Lower lobe of right lung (tissue), 2 donors: ENCODE results near the gene FNDC11. TPM values are rescaled to one million over a fixed set of nuclear protein-coding genes. Genes with fewer than 3 reads are reported as not detected.
"Not testable (repeated sequence)": the region's sequence is repeated elsewhere in the genome, so short reads cannot be mapped to it uniquely, and the experiment has no call there.

Experiments used
- ATAC-seq, 2 donors: fragments of 200-7000 bp; cut with Tn5 transposase; one replicate each; pipeline ENCODE4 v1.9.1; 2020 to 2022; ENCODE audit warnings: mild to moderate bottlenecking in 2 of 2, moderate library complexity in 2 of 2
- DNase-seq: peaks from one replicate; pipeline ENCODE4 v3.0.0-alpha.2; 2020
- H3K27ac ChIP-seq: fragments of 200-600 bp; one replicate; pipeline ENCODE4 v1.8.0; 2022
- H3K27me3 ChIP-seq: fragments of 200-600 bp; one replicate; pipeline ENCODE4 v1.8.0; 2022; ENCODE audit warnings: low read depth
- H3K36me3 ChIP-seq: fragments of 200-600 bp; one replicate; pipeline ENCODE4 v1.8.0; 2022; ENCODE audit warnings: mild to moderate bottlenecking
- H3K4me1 ChIP-seq: fragments of 200-600 bp; one replicate; pipeline ENCODE4 v1.8.0; 2022
- H3K4me3 ChIP-seq: fragments of 200-600 bp; one replicate; pipeline ENCODE4 v1.8.0; 2022; ENCODE audit warnings: mild to moderate bottlenecking
- H3K9me3 ChIP-seq: fragments of 200-600 bp; one replicate; pipeline ENCODE4 v1.8.0; 2022
- intact Hi-C: fragments of 100-400 bp; cut with DNase I; formaldehyde crosslinking; loops from one replicate; pipeline ENCODE4 v1.11.0; 2022
- total RNA-seq: library from RNA; stranded (reverse); fragmentation: NEBNext Ultra II Directional; extraction: Animal tissue kit (Norgen Biotek cat#: 25700); gene quantifications from one replicate; pipeline ENCODE4 v1.2.1, GENCODE V29; 2021
- TF ChIP-seq, protein P1 (sequence below): fragments of 200-600 bp; IDR thresholded peaks from one replicate; pipeline ENCODE4 v1.8.0; 2022; ENCODE audit warnings: antibody characterized with exemption, mild to moderate bottlenecking
- donor health status: DM: no; HTN: yes; CAD: no; lungs with severe emphysema.

FNDC11 gene
- total RNA-seq, 1 donor from 2014 or later, result 1.3 TPM

DNA sequence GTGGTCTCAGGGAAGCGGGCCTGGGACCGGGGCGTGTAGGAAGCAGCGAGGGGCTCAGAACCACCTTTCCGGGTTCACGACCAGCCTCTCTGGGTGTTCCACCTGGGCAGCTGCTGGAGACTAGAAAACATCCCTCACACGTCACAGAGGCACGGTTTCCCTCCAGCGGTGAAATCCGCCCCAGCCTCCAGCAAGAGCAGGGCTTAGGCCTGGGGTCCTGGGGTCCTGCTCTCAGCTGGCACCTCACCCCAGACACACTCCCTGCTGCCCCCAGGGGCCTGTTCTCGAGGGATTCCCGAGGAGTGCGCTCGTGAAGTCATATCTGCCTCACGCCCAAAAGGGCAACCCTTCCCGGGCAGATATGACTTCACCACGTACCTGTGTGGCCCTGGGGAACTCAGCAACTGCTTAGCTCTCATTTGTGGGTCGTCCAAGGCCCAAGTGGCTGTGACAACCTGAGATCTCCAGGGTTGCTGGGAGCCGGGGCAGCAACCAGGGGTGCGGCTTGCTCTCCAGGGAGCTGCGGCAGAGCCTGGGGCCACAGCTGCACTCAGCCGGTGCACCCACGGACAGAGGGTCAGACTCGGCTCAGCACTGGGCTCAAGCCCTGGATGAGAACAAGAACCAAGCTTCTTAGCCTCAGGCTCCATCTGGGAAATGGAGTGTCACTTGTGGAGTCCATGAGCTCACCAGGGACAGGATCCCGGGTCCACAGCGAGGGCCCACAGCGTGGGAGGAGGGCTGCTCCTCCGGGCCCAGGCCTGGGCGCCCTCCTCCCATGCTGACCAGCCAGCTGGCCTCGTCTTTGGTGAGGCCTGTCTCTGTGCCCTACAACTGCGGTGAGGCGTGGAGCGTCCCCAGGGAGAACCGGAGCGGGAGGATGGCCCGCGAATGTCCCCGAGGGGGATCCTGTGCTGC lies 661 bp downstream of the FNDC11 start:
- ATAC-seq (no peak), DNase-seq (no peak)
- Histone ChIP-seq H3K4me3 (peak overlapping the region; percentile 70), H3K27ac (no peak overlapping the region), H3K27me3 (no peaks in the 10 kb centered on the region), H3K4me1 (peaks cover 11% of the 10 kb centered on the region), H3K9me3 (no peaks in the 10 kb centered on the region), H3K36me3 (peaks cover 9% of the 10 kb centered on the region)
- intact Hi-C loops, result no loop called here
- TF ChIP-seq, protein P1, sequence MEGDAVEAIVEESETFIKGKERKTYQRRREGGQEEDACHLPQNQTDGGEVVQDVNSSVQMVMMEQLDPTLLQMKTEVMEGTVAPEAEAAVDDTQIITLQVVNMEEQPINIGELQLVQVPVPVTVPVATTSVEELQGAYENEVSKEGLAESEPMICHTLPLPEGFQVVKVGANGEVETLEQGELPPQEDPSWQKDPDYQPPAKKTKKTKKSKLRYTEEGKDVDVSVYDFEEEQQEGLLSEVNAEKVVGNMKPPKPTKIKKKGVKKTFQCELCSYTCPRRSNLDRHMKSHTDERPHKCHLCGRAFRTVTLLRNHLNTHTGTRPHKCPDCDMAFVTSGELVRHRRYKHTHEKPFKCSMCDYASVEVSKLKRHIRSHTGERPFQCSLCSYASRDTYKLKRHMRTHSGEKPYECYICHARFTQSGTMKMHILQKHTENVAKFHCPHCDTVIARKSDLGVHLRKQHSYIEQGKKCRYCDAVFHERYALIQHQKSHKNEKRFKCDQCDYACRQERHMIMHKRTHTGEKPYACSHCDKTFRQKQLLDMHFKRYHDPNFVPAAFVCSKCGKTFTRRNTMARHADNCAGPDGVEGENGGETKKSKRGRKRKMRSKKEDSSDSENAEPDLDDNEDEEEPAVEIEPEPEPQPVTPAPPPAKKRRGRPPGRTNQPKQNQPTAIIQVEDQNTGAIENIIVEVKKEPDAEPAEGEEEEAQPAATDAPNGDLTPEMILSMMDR, result no peak

DNA sequence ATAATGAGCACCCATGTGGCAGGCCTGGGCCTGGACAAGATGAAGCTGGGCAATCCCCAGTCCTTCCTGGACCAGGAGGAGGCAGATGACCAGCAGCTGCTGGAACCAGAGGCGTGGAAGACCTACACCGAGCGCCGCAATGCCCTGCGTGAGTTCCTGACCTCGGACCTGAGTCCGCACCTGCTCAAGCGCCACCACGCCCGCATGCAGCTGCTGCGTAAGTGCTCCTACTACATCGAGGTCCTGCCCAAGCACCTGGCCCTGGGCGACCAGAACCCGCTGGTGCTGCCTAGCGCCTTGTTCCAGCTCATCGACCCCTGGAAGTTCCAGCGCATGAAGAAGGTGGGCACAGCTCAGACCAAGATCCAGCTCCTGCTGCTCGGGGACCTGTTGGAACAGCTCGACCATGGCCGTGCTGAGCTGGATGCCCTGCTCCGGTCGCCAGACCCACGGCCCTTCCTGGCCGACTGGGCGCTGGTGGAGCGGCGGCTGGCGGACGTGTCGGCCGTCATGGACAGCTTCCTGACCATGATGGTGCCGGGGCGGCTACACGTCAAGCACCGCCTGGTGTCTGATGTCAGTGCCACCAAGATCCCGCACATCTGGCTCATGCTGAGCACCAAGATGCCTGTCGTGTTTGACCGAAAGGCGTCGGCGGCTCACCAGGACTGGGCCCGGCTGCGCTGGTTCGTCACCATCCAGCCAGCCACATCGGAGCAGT lies 1.9 kb downstream of the FNDC11 start:
- Histone ChIP-seq H3K9me3 (no peaks in the 10 kb centered on the region), H3K4me3 (no peak overlapping the region), H3K27ac (no peak overlapping the region), H3K4me1 (peaks cover 11% of the 10 kb centered on the region), H3K27me3 (no peaks in the 10 kb centered on the region), H3K36me3 (peaks cover 21% of the 10 kb centered on the region)
- TF ChIP-seq, protein P1, result no peak
- intact Hi-C loops, result no loop called here
- DNase-seq (no peak), ATAC-seq (no peak)

DNA sequence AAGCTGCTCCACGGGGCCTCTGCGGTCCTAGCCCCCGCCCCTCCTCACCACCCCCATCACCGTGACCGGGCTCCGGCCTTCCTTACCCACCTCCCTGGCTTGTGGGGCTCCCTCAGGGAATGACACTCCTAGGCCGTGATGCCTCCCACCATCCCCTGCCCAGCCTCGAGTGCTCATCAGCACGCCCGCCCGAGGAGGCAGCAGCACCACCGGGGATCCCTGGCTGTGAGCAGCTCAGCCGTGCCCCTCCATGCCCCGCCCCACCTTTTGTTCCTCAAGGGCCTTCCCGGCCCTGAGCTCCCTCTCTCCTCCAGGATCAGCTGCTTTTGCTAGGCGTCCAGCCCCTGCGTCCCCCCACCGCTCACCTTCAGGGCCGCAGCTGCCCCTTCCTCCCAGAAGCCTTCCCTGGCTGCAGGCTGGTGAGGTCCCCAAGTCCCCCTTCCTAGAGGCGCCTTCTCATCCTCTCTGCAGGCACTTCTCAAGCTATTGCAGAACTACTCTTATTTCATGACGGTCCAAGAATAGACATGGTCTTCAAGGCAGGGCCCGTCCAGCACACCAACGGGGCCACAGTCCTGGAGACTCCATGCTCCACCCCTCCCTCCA lies 3.0 kb downstream of the FNDC11 start:
- no peak overlapping the region for H3K4me3 ChIP-seq

DNA sequence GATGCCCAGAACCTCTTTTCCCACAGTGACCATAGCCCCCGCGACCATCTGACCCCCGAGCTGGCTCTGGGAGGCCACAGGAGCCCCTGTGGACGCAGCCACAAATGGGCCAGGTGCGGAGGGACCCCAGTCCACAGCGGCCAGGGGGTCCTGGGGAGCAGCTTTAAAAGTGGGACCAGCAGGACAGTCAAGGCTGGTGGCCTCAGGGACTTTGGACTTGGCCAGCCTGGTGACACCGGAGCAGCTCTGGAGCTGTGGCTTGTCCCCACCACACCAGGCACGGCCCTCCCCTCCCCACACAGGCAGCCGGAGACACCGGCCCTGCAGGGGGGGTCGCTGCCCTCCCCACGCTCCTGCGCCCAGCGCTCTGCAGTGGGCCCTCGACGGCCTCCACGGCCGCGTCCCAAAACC lies 3.5 kb downstream of the FNDC11 start:
- ATAC-seq (no peak), DNase-seq (no peak)
- TF ChIP-seq, protein P1, result no peak
- Histone ChIP-seq H3K27ac (no peak overlapping the region), H3K9me3 (no peaks in the 10 kb centered on the region), H3K36me3 (peaks cover 38% of the 10 kb centered on the region), H3K27me3 (no peaks in the 10 kb centered on the region), H3K4me3 (no peak overlapping the region), H3K4me1 (peaks cover 11% of the 10 kb centered on the region)
- intact Hi-C loops, result no loop called here

More for the DNA sequence above, 3.0 kb downstream of the FNDC11 start:
- no peak overlapping the region for H3K27ac ChIP-seq
- peaks cover 11% of the 10 kb centered on the region for H3K4me1 ChIP-seq
- H3K9me3 ChIP-seq, result no peaks in the 10 kb centered on the region
- intact Hi-C loops, result no loop called here
- TF ChIP-seq, protein P1, result no peak
- DNase-seq, result no peak
- H3K27me3 ChIP-seq, result no peaks in the 10 kb centered on the region
- H3K36me3 ChIP-seq, result peaks cover 32% of the 10 kb centered on the region
- no peak for ATAC-seq

DNA sequence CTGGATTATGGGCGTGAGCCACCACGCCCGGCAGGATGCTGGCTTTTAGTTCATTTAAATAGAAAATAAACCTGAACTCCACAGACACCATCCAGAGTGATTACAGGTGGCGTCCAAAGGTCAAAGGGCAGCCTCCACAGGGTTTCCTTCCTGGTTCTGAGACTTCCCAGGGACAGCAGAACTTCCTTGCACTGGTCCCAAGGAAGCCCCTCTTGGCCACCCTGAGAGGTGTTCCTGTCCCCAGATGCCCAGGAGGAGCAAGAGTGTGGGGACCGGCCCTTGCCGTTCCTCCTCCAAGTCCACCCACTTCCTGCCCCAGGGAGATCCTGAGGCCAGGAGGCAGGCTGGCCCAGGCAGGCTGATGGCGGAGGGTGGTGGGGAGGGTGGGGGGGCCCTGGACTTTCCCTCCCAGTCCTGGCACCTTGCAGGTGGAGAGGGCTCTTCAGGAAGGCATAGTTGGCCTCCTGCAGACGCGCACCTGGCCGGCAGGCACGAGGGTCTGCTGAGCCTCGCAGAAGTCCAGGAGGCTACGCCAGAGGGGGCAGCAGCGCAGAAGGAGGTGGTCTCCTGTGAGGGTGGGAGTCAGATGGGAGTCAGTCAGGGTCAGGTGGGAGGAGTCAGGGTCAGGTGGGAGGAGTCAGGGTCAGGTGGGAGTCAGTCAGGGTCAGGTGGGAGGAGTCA lies 5.0 kb downstream of the FNDC11 start:
- Histone ChIP-seq H3K27ac (no peak overlapping the region), H3K4me3 (no peak overlapping the region), H3K36me3 (peaks cover 52% of the 10 kb centered on the region), H3K27me3 (no peaks in the 10 kb centered on the region), H3K9me3 (no peaks in the 10 kb centered on the region), H3K4me1 (peaks cover 7% of the 10 kb centered on the region)
- TF ChIP-seq, protein P1, result no peak
- no peak for ATAC-seq
- DNase-seq, result no peak
- intact Hi-C loops, result no loop called here

DNA sequence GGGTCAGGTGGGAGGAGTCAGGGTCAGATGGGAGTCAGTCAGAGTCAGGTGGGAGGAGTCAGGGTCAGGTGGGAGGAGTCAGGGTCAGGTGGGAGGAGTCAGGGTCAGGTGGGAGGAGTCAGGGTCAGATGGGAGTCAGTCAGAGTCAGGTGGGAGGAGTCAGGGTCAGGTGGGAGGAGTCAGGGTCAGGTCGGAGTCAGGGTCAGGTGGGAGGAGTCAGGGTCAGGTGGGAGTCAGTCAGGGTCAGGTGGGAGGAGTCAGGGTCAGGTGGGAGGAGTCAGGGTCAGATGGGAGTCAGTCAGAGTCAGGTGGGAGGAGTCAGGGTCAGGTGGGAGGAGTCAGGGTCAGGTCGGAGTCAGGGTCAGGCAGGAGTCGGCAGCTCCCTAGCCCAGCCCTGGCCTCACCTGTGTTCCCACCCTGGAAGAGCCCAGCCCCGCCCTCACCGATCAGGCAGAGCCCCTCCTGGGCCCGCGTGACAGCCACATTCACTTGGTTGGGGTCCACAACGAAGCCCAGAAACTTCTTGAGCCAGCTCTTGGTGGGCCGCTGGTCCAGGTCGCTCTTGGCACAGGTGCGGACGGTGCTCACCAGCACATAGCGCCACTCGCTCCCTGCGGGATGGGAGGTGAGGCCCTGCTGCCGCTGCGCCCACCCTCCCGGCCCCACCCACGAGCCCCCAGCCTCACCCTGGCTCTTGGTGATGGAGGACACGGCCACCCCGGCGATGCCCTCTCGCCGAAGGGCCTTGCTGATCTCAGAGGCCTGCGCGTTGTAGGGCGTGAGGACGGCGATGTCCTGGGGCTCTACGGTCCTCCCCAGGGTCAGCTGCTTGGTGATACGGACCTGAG lies 5.8 kb downstream of the FNDC11 start:
- H3K36me3 ChIP-seq, result peaks cover 60% of the 10 kb centered on the region
- H3K27me3 ChIP-seq, intact Hi-C loops, H3K4me1 ChIP-seq, H3K4me3 ChIP-seq, DNase-seq, H3K9me3 ChIP-seq, ATAC-seq, H3K27ac ChIP-seq: not testable (repeated sequence)
